ENCODE measurements around the gene KRTAP10-10.
A peak's percentile ranks its signal among the peaks of the same experiment; 100 is the strongest.
"Not testable (repeated sequence)": the region's sequence is repeated elsewhere in the genome, so short reads cannot be mapped to it uniquely, and the experiment has no call there.

KRTAP10-10 gene

GRCh38 chr21:44653656-44654575 lies 16.8 kb downstream of the KRTAP10-10 start:
- DNase-seq, result peak in 2 of 3 experiments; percentile 91 to 95

GRCh38 chr21:44654576-44655175 lies 17.5 kb downstream of the KRTAP10-10 start, which contains the start of gene KRTAP12-4:
Gene KRTAP12-4, minus strand, starts transcription at chr21:44654659. Its CDS starts 45 bp downstream, at chr21:44654614.
- DNase-seq, result no peak

GRCh38 chr21:44656868-44657267 lies 19.7 kb downstream of the KRTAP10-10 start:
- DNase-seq, result no peak

GRCh38 chr21:44657635-44658540 lies 20.7 kb downstream of the KRTAP10-10 start, which contains the start of gene KRTAP12-3:
Gene KRTAP12-3, plus strand, starts transcription at chr21:44657932. Its CDS starts 48 bp downstream, at chr21:44657980.
- DNase-seq, result no peak

- no peak for DNase-seq
Measured at GRCh38 chr21:44658541-44658910, 21.4 kb downstream of the KRTAP10-10 start.

- DNase-seq, result no peak
Measured at GRCh38 chr21:44658913-44659595, 21.9 kb downstream of the KRTAP10-10 start.

GRCh38 chr21:44661567-44661966 lies 24.4 kb downstream of the KRTAP10-10 start:
- DNase-seq, result not testable (repeated sequence)

- no peak for DNase-seq
Measured at GRCh38 chr21:44664691-44665090, 27.5 kb downstream of the KRTAP10-10 start.

- DNase-seq, result peak in 2 of 3 experiments; percentile 48 to 73
Measured at GRCh38 chr21:44666401-44667320, 29.5 kb downstream of the KRTAP10-10 start, which contains the start of gene KRTAP12-2. Gene KRTAP12-2, minus strand, starts transcription at chr21:44666927. Its CDS starts 41 bp downstream, at chr21:44666886.

GRCh38 chr21:44667612-44668011 lies 30.5 kb downstream of the KRTAP10-10 start:
- DNase-seq, result no peak

- no peak for DNase-seq
Measured at GRCh38 chr21:44670642-44671432, 33.7 kb downstream of the KRTAP10-10 start.

GRCh38 chr21:44671911-44672310 lies 34.8 kb downstream of the KRTAP10-10 start:
- DNase-seq, result no peak

GRCh38 chr21:44677881-44678280 lies 40.7 kb downstream of the KRTAP10-10 start:
- DNase-seq, result no peak

GRCh38 chr21:44681152-44681551 lies 44.0 kb downstream of the KRTAP10-10 start:
- no peak for DNase-seq

GRCh38 chr21:44681861-44682579 lies 44.9 kb downstream of the KRTAP10-10 start, which contains the start of gene KRTAP12-1:
Gene KRTAP12-1, minus strand, starts transcription at chr21:44682163. Its CDS starts 40 bp downstream, at chr21:44682123.
- DNase-seq, result peak; percentile 93 to 98 (median 94)

GRCh38 chr21:44682580-44683151 lies 45.5 kb downstream of the KRTAP10-10 start:
- DNase-seq, result peak in 1 of 3 experiments; percentile 68

- no peak for DNase-seq
Measured at GRCh38 chr21:44684077-44684476, 46.9 kb downstream of the KRTAP10-10 start.

- DNase-seq, result no peak
Measured at GRCh38 chr21:44684483-44684882, 47.3 kb downstream of the KRTAP10-10 start.

- not testable (repeated sequence) for DNase-seq
Measured at GRCh38 chr21:44685050-44685449, 47.9 kb downstream of the KRTAP10-10 start.

All from NCI-H1417 (cell line).